Ammon's horn (tissue), 1 donor: ENCODE results near the gene SLIT3.

Experiments
- DNase-seq: peaks from one replicate; pipeline ENCODE4 v3.0.0-alpha.2; 2016; ENCODE audit warnings: low spot score

The SLIT3 gene

GRCh38 chr5:169104937-169105494, 195.9 kb downstream of the SLIT3 start:
- no peak for DNase-seq

GRCh38 chr5:169103586-169104181, 197.3 kb downstream of the SLIT3 start:
- DNase-seq: no peak

- DNase-seq: no peak
Observed at GRCh38 chr5:169101966-169102365, 199.0 kb downstream of the SLIT3 start.

GRCh38 chr5:169100735-169101075, 200.2 kb downstream of the SLIT3 start:
- no peak for DNase-seq

GRCh38 chr5:169099801-169100734, 200.9 kb downstream of the SLIT3 start:
- no peak for DNase-seq

- no peak for DNase-seq
Observed at GRCh38 chr5:169098331-169099121, 202.4 kb downstream of the SLIT3 start.

- peak; percentile 16 for DNase-seq
Observed at GRCh38 chr5:169097374-169098326, 203.3 kb downstream of the SLIT3 start.

- no peak for DNase-seq
Observed at GRCh38 chr5:169095976-169096375, 205.0 kb downstream of the SLIT3 start.

GRCh38 chr5:169095410-169095960, 205.5 kb downstream of the SLIT3 start:
- no peak for DNase-seq

- no peak for DNase-seq
Observed at GRCh38 chr5:169094586-169095409, 206.1 kb downstream of the SLIT3 start.

GRCh38 chr5:169091396-169091980, 209.5 kb downstream of the SLIT3 start:
- DNase-seq: no peak

GRCh38 chr5:169089343-169089742, 211.6 kb downstream of the SLIT3 start:
- DNase-seq: no peak

- DNase-seq: no peak
Observed at GRCh38 chr5:169088028-169088725, 212.8 kb downstream of the SLIT3 start.

- no peak for DNase-seq
Observed at GRCh38 chr5:169085636-169086035, 215.3 kb downstream of the SLIT3 start.

- no peak for DNase-seq
Observed at GRCh38 chr5:169085212-169085611, 215.7 kb downstream of the SLIT3 start.

- no peak for DNase-seq
Observed at GRCh38 chr5:169084775-169085174, 216.2 kb downstream of the SLIT3 start.

GRCh38 chr5:169083394-169084018, 217.4 kb downstream of the SLIT3 start:
- no peak for DNase-seq

GRCh38 chr5:169081000-169081724, 219.8 kb downstream of the SLIT3 start:
- DNase-seq: no peak
